ENCODE measurements around the gene REPIN1. TPM values are rescaled to one million over a fixed set of nuclear protein-coding genes. Genes with fewer than 3 reads are reported as not detected.

Gene REPIN1
- total RNA-seq, 1 experiment from 2014 or later, result 113 TPM

GRCh38 chr7:150372271-150373048, 3.8 kb downstream of the REPIN1 start:
- DNase-seq (ENCODE audit: low spot score), result no peak
- Histone ChIP-seq H3K27ac (ENCODE audit: low read depth, low read length, poor library complexity, severe bottlenecking) (no peak overlapping the region), H3K4me3 (ENCODE audit: low read depth, low read length, poor library complexity, severe bottlenecking) (no peak overlapping the region), H3K4me1 (ENCODE audit: insufficient read depth, low read length, poor library complexity, severe bottlenecking) (peaks cover 28% of the 10 kb centered on the region), H3K27me3 (replicated peaks; ENCODE audit: insufficient read depth, low read depth, low read length, poor library complexity) (no peaks in the 10 kb centered on the region), H3K9me3 (ENCODE audit: low read depth, low read length, poor library complexity, severe bottlenecking) (no peaks in the 10 kb centered on the region), H3K36me3 (ENCODE audit: insufficient read depth, low read length, poor library complexity, severe bottlenecking) (peaks cover 28% of the 10 kb centered on the region)
- ChIA-PET CTCF (no interaction called here), POLR2A (ENCODE audit: low non-redundant PET) (no interaction called here)
- intact Hi-C loops (cut with micrococcal nuclease; ENCODE audit: unreplicated experiment), result no loop called here
- TF ChIP-seq CTCF (conservative IDR thresholded peaks at IDR 0.05; ENCODE audit: low read depth, low read length) (no peak), EZH2 (IDR thresholded peaks at IDR 0.05; ENCODE audit: borderline replicate concordance, low read depth, low read length, poor library complexity, severe bottlenecking) (no peak)
- BruUV-seq (replicated peaks), result no TSS peak

GRCh38 chr7:150373049-150373801, 4.6 kb downstream of the REPIN1 start:
- ChIA-PET POLR2A (ENCODE audit: low non-redundant PET) (no interaction called here), CTCF (no interaction called here)
- H3K27me3 ChIP-seq (replicated peaks; ENCODE audit: insufficient read depth, low read depth, low read length, poor library complexity), result no peaks in the 10 kb centered on the region
- intact Hi-C loops (cut with micrococcal nuclease; ENCODE audit: unreplicated experiment), result no loop called here
- H3K4me1 ChIP-seq (ENCODE audit: insufficient read depth, low read length, poor library complexity, severe bottlenecking), result peaks cover 27% of the 10 kb centered on the region
- peaks cover 28% of the 10 kb centered on the region for H3K36me3 ChIP-seq (ENCODE audit: insufficient read depth, low read length, poor library complexity, severe bottlenecking)
- H3K27ac ChIP-seq (ENCODE audit: low read depth, low read length, poor library complexity, severe bottlenecking), result no peak overlapping the region
- no peak for DNase-seq (ENCODE audit: low spot score)
- no peaks in the 10 kb centered on the region for H3K9me3 ChIP-seq (ENCODE audit: low read depth, low read length, poor library complexity, severe bottlenecking)
- TF ChIP-seq EZH2 (IDR thresholded peaks at IDR 0.05; ENCODE audit: borderline replicate concordance, low read depth, low read length, poor library complexity, severe bottlenecking) (no peak), CTCF (conservative IDR thresholded peaks at IDR 0.05; ENCODE audit: low read depth, low read length) (no peak)
- H3K4me3 ChIP-seq (ENCODE audit: low read depth, low read length, poor library complexity, severe bottlenecking), result no peak overlapping the region
- TSS peak; percentile 9 for BruUV-seq (replicated peaks)

- Histone ChIP-seq H3K4me1 (ENCODE audit: insufficient read depth, low read length, poor library complexity, severe bottlenecking) (peaks cover 30% of the 10 kb centered on the region), H3K4me3 (ENCODE audit: low read depth, low read length, poor library complexity, severe bottlenecking) (no peak overlapping the region), H3K27me3 (replicated peaks; ENCODE audit: insufficient read depth, low read depth, low read length, poor library complexity) (no peaks in the 10 kb centered on the region), H3K36me3 (ENCODE audit: insufficient read depth, low read length, poor library complexity, severe bottlenecking) (peaks cover 28% of the 10 kb centered on the region), H3K9me3 (ENCODE audit: low read depth, low read length, poor library complexity, severe bottlenecking) (no peaks in the 10 kb centered on the region), H3K27ac (ENCODE audit: low read depth, low read length, poor library complexity, severe bottlenecking) (no peak overlapping the region)
- no peak for TF ChIP-seq EZH2 (IDR thresholded peaks at IDR 0.05; ENCODE audit: borderline replicate concordance, low read depth, low read length, poor library complexity, severe bottlenecking)
- CTCF ChIA-PET, result no interaction called here
- POLR2A ChIA-PET (ENCODE audit: low non-redundant PET), result no interaction called here
- intact Hi-C loops (cut with micrococcal nuclease; ENCODE audit: unreplicated experiment), result no loop called here
- BruUV-seq (replicated peaks), result no TSS peak
- DNase-seq (ENCODE audit: low spot score), result no peak
These were observed 5.4 kb downstream of the REPIN1 start for GRCh38 chr7:150374026-150374425.

Measured in A673 (cell line).